Suprapubic skin (tissue), 4 donors: ENCODE results near the gene SPR.

Source experiments
- CTCF ChIP-seq, 2 donors: fragments of 200-600 bp in 1 of 2; fragments of 450-650 bp in 1 of 2; sonication (generic) in 1 of 2; IDR thresholded peaks; one replicate each; pipeline ENCODE4 v1.5.1; 2016 to 2019; ENCODE audit warnings: antibody characterized with exemption in 2 of 2, mild to moderate bottlenecking in 1 of 2, moderate library complexity in 1 of 2
- EP300 ChIP-seq: sonication (generic); formaldehyde crosslinking; IDR thresholded peaks from one replicate; pipeline ENCODE4 v1.6.1; 2017; ENCODE audit warnings: antibody characterized with exemption
- POLR2A ChIP-seq, 2 donors: fragments of 450-650 bp; IDR thresholded peaks; one replicate each; pipeline ENCODE4 v1.6.1; 2017; ENCODE audit warnings: antibody characterized with exemption in 2 of 2, mild to moderate bottlenecking in 2 of 2, moderate library complexity in 2 of 2
- POLR2AphosphoS5 ChIP-seq, 3 donors: sonication (generic); formaldehyde crosslinking; IDR thresholded peaks; one replicate each; pipeline ENCODE4 v1.6.1; 2017; ENCODE audit warnings: antibody characterized with exemption in 3 of 3

GRCh38 chr2:72862239-72862988, 24.8 kb upstream of the SPR start:
- TF ChIP-seq POLR2A (IDR thresholded peaks at IDR 0.05) (no peak), CTCF (IDR thresholded peaks at IDR 0.05) (peak; percentile 94 to 98), POLR2AphosphoS5 (IDR thresholded peaks at IDR 0.05) (no peak), EP300 (no peak)
